Calu3 (cell line): ENCODE results near the gene RNF213. TPM values are rescaled to one million over a fixed set of nuclear protein-coding genes. Genes with fewer than 3 reads are reported as not detected.
A peak's percentile ranks its signal among the peaks of the same experiment; 100 is the strongest.

ENCODE experiments used
- BruUV-seq: library from RNA; stranded (reverse); fragments of 400-500 nt; replicated peaks from 2 replicates; lab custom pipeline; 2021; lab: Mats Ljungman, UMichigan
- CTCF ChIA-PET: fragments of 300-600 bp; sonication (Branson Sonifier 250); formaldehyde crosslinking; loops from one replicate; lab custom pipeline; 2022; ENCODE audit warnings: antibody characterized with exemption; lab: Charles Lee
- DNase-seq: peaks from one replicate; pipeline ENCODE4 v3.0.0; 2022
- H3K27ac Mint-ChIP-seq: one replicate; pipeline ENCODE4 v1.8.0; 2022; ENCODE audit warnings: mixed read lengths; ENCODE audit not compliant: unreplicated experiment
- H3K27me3 Mint-ChIP-seq: one replicate; pipeline ENCODE4 v1.8.0; 2022; ENCODE audit warnings: mixed read lengths; ENCODE audit not compliant: unreplicated experiment
- H3K36me3 Mint-ChIP-seq: one replicate; pipeline ENCODE4 v1.8.0; 2022; ENCODE audit warnings: mild to moderate bottlenecking, moderate library complexity, mixed read lengths; ENCODE audit not compliant: insufficient read depth, unreplicated experiment
- H3K4me1 Mint-ChIP-seq: one replicate; pipeline ENCODE4 v1.8.0; 2022; ENCODE audit warnings: mild to moderate bottlenecking, low read depth, mixed read lengths; ENCODE audit not compliant: unreplicated experiment
- H3K4me3 Mint-ChIP-seq: one replicate; pipeline ENCODE4 v1.8.0; 2022; ENCODE audit warnings: mild to moderate bottlenecking, low read depth, moderate library complexity, mixed read lengths; ENCODE audit not compliant: unreplicated experiment
- H3K9me3 Mint-ChIP-seq: one replicate; pipeline ENCODE4 v1.8.0; 2022; ENCODE audit warnings: low read depth, mixed read lengths; ENCODE audit not compliant: unreplicated experiment
- intact Hi-C: fragments of 100-400 bp; cut with micrococcal nuclease; formaldehyde crosslinking; loops from one replicate; pipeline ENCODE4 v1.10.0; 2022; ENCODE audit not compliant: unreplicated experiment
- total RNA-seq: library from RNA; stranded (reverse); gene quantifications from 2 replicates; pipeline ENCODE4 v1.2.3, GENCODE V29; 2022
- TF ChIP-seq, protein P1 (sequence below): fragments of 200-600 bp; IDR thresholded peaks from one replicate; pipeline ENCODE4 v1.8.0; 2022; ENCODE audit warnings: antibody characterized with exemption; ENCODE audit not compliant: unreplicated experiment

Gene RNF213
- total RNA-seq, 1 experiment from 2014 or later = 221 TPM

GRCh38 chr17:80217703-80218362, 42.8 kb upstream of the RNF213 start:
- Mint-ChIP-seq H3K27me3 (no peaks in the 10 kb centered on the region), H3K4me1 (peaks cover 13% of the 10 kb centered on the region), H3K9me3 (no peaks in the 10 kb centered on the region), H3K4me3 (no peak overlapping the region), H3K36me3 (peaks cover 17% of the 10 kb centered on the region), H3K27ac (no peak overlapping the region)
- no TSS peak for BruUV-seq
- TF ChIP-seq, protein P1, sequence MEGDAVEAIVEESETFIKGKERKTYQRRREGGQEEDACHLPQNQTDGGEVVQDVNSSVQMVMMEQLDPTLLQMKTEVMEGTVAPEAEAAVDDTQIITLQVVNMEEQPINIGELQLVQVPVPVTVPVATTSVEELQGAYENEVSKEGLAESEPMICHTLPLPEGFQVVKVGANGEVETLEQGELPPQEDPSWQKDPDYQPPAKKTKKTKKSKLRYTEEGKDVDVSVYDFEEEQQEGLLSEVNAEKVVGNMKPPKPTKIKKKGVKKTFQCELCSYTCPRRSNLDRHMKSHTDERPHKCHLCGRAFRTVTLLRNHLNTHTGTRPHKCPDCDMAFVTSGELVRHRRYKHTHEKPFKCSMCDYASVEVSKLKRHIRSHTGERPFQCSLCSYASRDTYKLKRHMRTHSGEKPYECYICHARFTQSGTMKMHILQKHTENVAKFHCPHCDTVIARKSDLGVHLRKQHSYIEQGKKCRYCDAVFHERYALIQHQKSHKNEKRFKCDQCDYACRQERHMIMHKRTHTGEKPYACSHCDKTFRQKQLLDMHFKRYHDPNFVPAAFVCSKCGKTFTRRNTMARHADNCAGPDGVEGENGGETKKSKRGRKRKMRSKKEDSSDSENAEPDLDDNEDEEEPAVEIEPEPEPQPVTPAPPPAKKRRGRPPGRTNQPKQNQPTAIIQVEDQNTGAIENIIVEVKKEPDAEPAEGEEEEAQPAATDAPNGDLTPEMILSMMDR = no peak
- CTCF ChIA-PET = interaction anchor here (0.7 kb wide), 1 partner anchor 13 kb away, joined by 3 read pairs; no protein-coding TSS in a partner anchor
- intact Hi-C loops = loop anchor here (5.0 kb wide), 1 partner anchor 34 kb away; no protein-coding TSS in a partner anchor
- DNase-seq = no peak

DNA sequence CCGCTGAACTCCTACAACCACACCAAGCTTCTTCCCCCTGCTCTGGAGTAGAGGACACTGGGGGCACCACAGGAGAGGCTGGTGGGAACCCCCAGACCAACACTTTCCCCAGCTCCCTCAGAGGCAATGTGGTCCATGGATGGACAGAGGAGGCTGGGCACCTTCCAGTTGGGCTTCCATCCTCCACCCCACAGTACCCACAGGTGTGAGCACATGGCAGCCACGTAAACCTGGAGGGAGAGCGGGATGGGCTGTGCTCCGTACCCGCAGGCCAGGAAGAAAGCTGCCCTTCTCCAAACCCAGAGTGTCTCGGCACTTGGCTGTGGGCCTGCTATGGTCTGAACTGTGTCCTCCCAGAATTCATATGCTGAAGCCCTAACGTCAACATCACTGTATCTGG, 42.3 kb upstream of the RNF213 start:
- TF ChIP-seq, protein P1 = no peak
- Mint-ChIP-seq H3K27ac (no peak overlapping the region), H3K27me3 (peaks cover under 1% of the 10 kb centered on the region), H3K4me3 (peak overlapping the region; percentile 92), H3K36me3 (peaks cover 17% of the 10 kb centered on the region), H3K9me3 (no peaks in the 10 kb centered on the region), H3K4me1 (peaks cover 13% of the 10 kb centered on the region)
- CTCF ChIA-PET = interaction anchor here (0.7 kb wide), 1 partner anchor 12 kb away, joined by 3 read pairs; no protein-coding TSS in a partner anchor
- no TSS peak for BruUV-seq
- intact Hi-C loops = loop anchor here (5.0 kb wide), 1 partner anchor 34 kb away; no protein-coding TSS in a partner anchor
- no peak for DNase-seq

- peak; percentile 81 for DNase-seq
- CTCF ChIA-PET = interaction anchor here (0.8 kb wide), 1 partner anchor 878 kb away, joined by 22 read pairs; no protein-coding TSS in a partner anchor
- TF ChIP-seq, protein P1 = no peak
- H3K27ac Mint-ChIP-seq = peak overlapping the region; percentile 79
- TSS peak; percentile 41 for BruUV-seq
- no peaks in the 10 kb centered on the region for H3K9me3 Mint-ChIP-seq
- H3K4me3 Mint-ChIP-seq = peak overlapping the region; percentile 92
- peaks cover 8% of the 10 kb centered on the region for H3K27me3 Mint-ChIP-seq
- intact Hi-C loops = loop anchor here (5.0 kb wide), 1 partner anchor 33 kb away; no protein-coding TSS in a partner anchor
- peaks cover 17% of the 10 kb centered on the region for H3K36me3 Mint-ChIP-seq
- peaks cover 19% of the 10 kb centered on the region for H3K4me1 Mint-ChIP-seq
Measured at GRCh38 chr17:80219013-80219762, 41.5 kb upstream of the RNF213 start.

DNA sequence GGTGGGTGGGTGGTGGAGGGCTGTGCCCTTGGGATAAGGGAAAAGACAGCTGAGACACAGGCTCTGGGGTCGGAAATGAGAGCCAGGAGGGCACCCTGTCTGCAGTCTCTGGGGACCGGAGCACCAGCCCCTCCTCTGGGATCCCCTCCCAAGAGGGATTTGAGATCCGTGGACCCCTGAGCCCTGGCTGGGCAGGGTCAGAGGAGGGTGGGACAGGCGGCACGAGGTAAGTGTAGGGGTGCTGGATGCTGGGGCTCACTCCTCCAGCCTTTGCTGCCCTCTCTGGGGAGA, 40.9 kb upstream of the RNF213 start:
- no peak for DNase-seq
- Mint-ChIP-seq H3K4me1 (peaks cover 19% of the 10 kb centered on the region), H3K27me3 (peaks cover 14% of the 10 kb centered on the region), H3K4me3 (peak overlapping the region; percentile 92), H3K27ac (peak overlapping the region; percentile 79), H3K9me3 (no peaks in the 10 kb centered on the region), H3K36me3 (peaks cover 17% of the 10 kb centered on the region)
- BruUV-seq = no TSS peak
- CTCF ChIA-PET = interaction anchor here (0.8 kb wide), 1 partner anchor 878 kb away, joined by 22 read pairs; no protein-coding TSS in a partner anchor
- intact Hi-C loops = loop anchor here (5.0 kb wide), 1 partner anchor 33 kb away; no protein-coding TSS in a partner anchor
- TF ChIP-seq, protein P1 = no peak
